SK-N-SH (cell line): ENCODE data around the gene STRN3.

ENCODE experiments used
- CTCF ChIP-seq: fragments of 200-600 bp; sonication (generic); IDR thresholded peaks from 2 replicates; pipeline ENCODE4 v1.6.1; 2017; ENCODE audit warnings: antibody characterized with exemption, mild to moderate bottlenecking, moderate library complexity
- ELF1 ChIP-seq: IDR thresholded peaks from 2 replicates; pipeline ENCODE4 v1.4.0; 2012
- EP300 ChIP-seq, 2 experiments: IDR thresholded peaks; 2 replicates each; pipeline versions ENCODE4 v1.4.0 to v1.6.1; 2012; ENCODE audit warnings: borderline replicate concordance in 1 of 2, low read depth in 1 of 2, low read length in 1 of 2
- FOXM1 ChIP-seq: IDR thresholded peaks from 2 replicates; pipeline ENCODE4 v1.4.0; 2012; ENCODE audit warnings: low read depth, mild to moderate bottlenecking
- MAX ChIP-seq: IDR thresholded peaks from 2 replicates; pipeline ENCODE4 v1.4.0; 2012; ENCODE audit warnings: low read depth
- POLR2AphosphoS5 ChIP-seq: IDR thresholded peaks from 2 replicates; pipeline ENCODE4 v1.6.1; 2012; ENCODE audit warnings: low read depth, low read length
- RAD21 ChIP-seq: IDR thresholded peaks from 2 replicates; pipeline ENCODE4 v1.6.1; 2012; ENCODE audit warnings: mild to moderate bottlenecking, low read length
- REST ChIP-seq: IDR thresholded peaks from 2 replicates; pipeline ENCODE4 v1.6.1; 2012; ENCODE audit warnings: mild to moderate bottlenecking, low read depth, low read length, moderate library complexity
- SIN3A ChIP-seq: IDR thresholded peaks from 2 replicates; pipeline ENCODE4 v1.6.1; 2012; ENCODE audit warnings: low read depth, mild to moderate bottlenecking, low read length, moderate library complexity, borderline replicate concordance
- SMC3 ChIP-seq: IDR thresholded peaks from 2 replicates; pipeline ENCODE4 v1.6.1; 2012; ENCODE audit warnings: low read depth, low read length, improper control_type of control experiment
- YY1 ChIP-seq: IDR thresholded peaks from 2 replicates; pipeline ENCODE4 v1.4.0; 2012; ENCODE audit warnings: low read depth, mild to moderate bottlenecking

GRCh38 chr14:30957813-30958370 lies 68.3 kb downstream of the STRN3 start:
- no peak for TF ChIP-seq SMC3
- no peak for TF ChIP-seq CTCF
- TF ChIP-seq FOXM1, result no peak
- no peak for TF ChIP-seq SIN3A
- no peak for TF ChIP-seq MAX
- no peak for TF ChIP-seq ELF1
- TF ChIP-seq EP300 (IDR thresholded peaks at IDR 0.05; ENCODE audit: borderline replicate concordance in 1 of 2, low read depth in 1 of 2, low read length in 1 of 2), result no peak
- TF ChIP-seq REST, result no peak
- TF ChIP-seq POLR2AphosphoS5, result no peak
- no peak for TF ChIP-seq RAD21
- TF ChIP-seq YY1, result no peak
